ENCODE data around the gene UBC.
"Not testable (repeated sequence)": the region's sequence is repeated elsewhere in the genome, so short reads cannot be mapped to it uniquely, and the experiment has no call there.

UBC gene

GRCh38 chr12:124927201-124928094 is 13.0 kb upstream of the UBC start:
- Histone ChIP-seq H3K27me3 (ENCODE audit: control insufficient read depth, low read length) (no peaks in the 10 kb centered on the region), H3K27ac (ENCODE audit: low read depth, low read length) (peak overlapping the region; percentile 72), H4K20me1 (ENCODE audit: control insufficient read depth, insufficient read depth, low read depth, low read length) (no peaks in the 10 kb centered on the region), H3K9me3 (ENCODE audit: control insufficient read depth, insufficient read depth, low read length) (no peaks in the 10 kb centered on the region), H3F3A (ENCODE audit: control insufficient read depth, insufficient read depth) (peaks cover 7% of the 10 kb centered on the region), H3K4me1 (ENCODE audit: control insufficient read depth, low read length) (peaks cover 32% of the 10 kb centered on the region), H3K36me3 (ENCODE audit: control insufficient read depth, low read length) (peaks cover 3% of the 10 kb centered on the region; the same call in 1 of the 2 replicates), H3K79me2 (ENCODE audit: control insufficient read depth, low read length) (no peaks in the 10 kb centered on the region), H3K4me2 (ENCODE audit: low read length) (peak overlapping the region; percentile 99), H3K4me3 (ENCODE audit: low read length) (peak overlapping the region; percentile 88), H3K9me2 (replicated peaks; ENCODE audit: control insufficient read depth, low read length) (no peaks in the 10 kb centered on the region)
- TF ChIP-seq EZH2phosphoT487 (IDR thresholded peaks at IDR 0.05; ENCODE audit: borderline replicate concordance, low read length), result no peak
- TF ChIP-seq CTCF (IDR thresholded peaks at IDR 0.05; ENCODE audit: low read depth, low read length, poor library complexity, severe bottlenecking), result no peak

GRCh38 chr12:124925782-124926181 is 11.3 kb upstream of the UBC start:
- not testable (repeated sequence) for H3K9me3 ChIP-seq (ENCODE audit: control insufficient read depth, insufficient read depth, low read length); H3K79me2 ChIP-seq (ENCODE audit: control insufficient read depth, low read length); H3K9me2 ChIP-seq (replicated peaks; ENCODE audit: control insufficient read depth, low read length); H4K20me1 ChIP-seq (ENCODE audit: control insufficient read depth, insufficient read depth, low read depth, low read length); H3K4me3 ChIP-seq (ENCODE audit: low read length); H3K27me3 ChIP-seq (ENCODE audit: control insufficient read depth, low read length); H3K4me2 ChIP-seq (ENCODE audit: low read length); H3K36me3 ChIP-seq (ENCODE audit: control insufficient read depth, low read length); H3K27ac ChIP-seq (ENCODE audit: low read depth, low read length)
- peaks cover 46% of the 10 kb centered on the region for H3K4me1 ChIP-seq (ENCODE audit: control insufficient read depth, low read length)
- H3F3A ChIP-seq (ENCODE audit: control insufficient read depth, insufficient read depth), result peaks cover 12% of the 10 kb centered on the region

GRCh38 chr12:124925117-124925516 is 10.7 kb upstream of the UBC start:
- peaks cover 3% of the 10 kb centered on the region; the same call in 1 of the 2 replicates for H3K36me3 ChIP-seq (ENCODE audit: control insufficient read depth, low read length)
- H3F3A ChIP-seq (ENCODE audit: control insufficient read depth, insufficient read depth), result peaks cover 15% of the 10 kb centered on the region
- H3K4me3 ChIP-seq (ENCODE audit: low read length), result no peak overlapping the region
- no peaks in the 10 kb centered on the region for H4K20me1 ChIP-seq (ENCODE audit: control insufficient read depth, insufficient read depth, low read depth, low read length)
- no peaks in the 10 kb centered on the region for H3K9me3 ChIP-seq (ENCODE audit: control insufficient read depth, insufficient read depth, low read length)
- H3K4me2 ChIP-seq (ENCODE audit: low read length), result no peak overlapping the region
- no peak for TF ChIP-seq EZH2phosphoT487 (IDR thresholded peaks at IDR 0.05; ENCODE audit: borderline replicate concordance, low read length)
- no peak for TF ChIP-seq CTCF (IDR thresholded peaks at IDR 0.05; ENCODE audit: low read depth, low read length, poor library complexity, severe bottlenecking)
- no peaks in the 10 kb centered on the region for H3K79me2 ChIP-seq (ENCODE audit: control insufficient read depth, low read length)
- H3K4me1 ChIP-seq (ENCODE audit: control insufficient read depth, low read length), result peaks cover 53% of the 10 kb centered on the region
- H3K9me2 ChIP-seq (replicated peaks; ENCODE audit: control insufficient read depth, low read length), result no peaks in the 10 kb centered on the region
- H3K27me3 ChIP-seq (ENCODE audit: control insufficient read depth, low read length), result no peaks in the 10 kb centered on the region
- no peak overlapping the region for H3K27ac ChIP-seq (ENCODE audit: low read depth, low read length)
